Body of pancreas (tissue), 4 donors: ENCODE measurements around the gene DCDC2.

Experiments used
- POLR2A ChIP-seq, 3 donors: fragments of 450-650 bp; IDR thresholded peaks; one replicate each; pipeline ENCODE4 v1.6.1; 2016; ENCODE audit warnings: antibody characterized with exemption in 3 of 3, mild to moderate bottlenecking in 2 of 3
- TF ChIP-seq, protein P1 (sequence below), 7 experiments: fragments of 450-650 bp in 4 of 7; fragments of 200-600 bp in 3 of 7; sonication (generic) in 3 of 7; IDR thresholded peaks; one replicate each; pipeline ENCODE4 v1.5.1; 2016 to 2019; ENCODE audit warnings: antibody characterized with exemption in 7 of 7

DNA sequence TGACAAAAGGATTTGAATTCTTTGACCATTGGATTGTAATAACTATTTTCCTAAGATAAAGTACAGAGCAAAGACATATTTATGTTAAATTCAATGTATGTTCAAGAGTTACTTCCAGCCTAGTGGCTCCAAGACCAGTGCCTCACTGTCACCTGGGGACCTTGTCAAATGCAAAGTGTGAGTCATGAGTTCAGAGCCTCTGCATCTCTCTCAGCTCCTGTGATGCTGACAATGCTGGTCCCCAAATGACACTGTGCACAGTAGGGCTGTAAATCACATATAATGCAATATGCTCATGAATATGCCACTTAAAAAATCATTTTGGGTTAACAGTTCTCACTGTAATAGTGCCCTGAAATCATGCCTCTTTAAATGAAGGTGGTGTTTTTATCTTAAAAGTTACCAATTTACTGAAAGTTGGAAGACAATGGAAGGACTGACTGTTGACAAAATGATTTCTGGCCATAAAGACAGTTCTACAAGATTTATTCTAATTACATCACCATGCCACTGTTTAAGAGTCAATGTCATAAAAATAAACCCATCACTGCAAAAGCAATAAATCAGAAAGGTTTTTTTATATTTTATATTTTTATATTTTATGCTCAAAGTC lies 169.8 kb downstream of the DCDC2 start:
- TF ChIP-seq, protein P1, sequence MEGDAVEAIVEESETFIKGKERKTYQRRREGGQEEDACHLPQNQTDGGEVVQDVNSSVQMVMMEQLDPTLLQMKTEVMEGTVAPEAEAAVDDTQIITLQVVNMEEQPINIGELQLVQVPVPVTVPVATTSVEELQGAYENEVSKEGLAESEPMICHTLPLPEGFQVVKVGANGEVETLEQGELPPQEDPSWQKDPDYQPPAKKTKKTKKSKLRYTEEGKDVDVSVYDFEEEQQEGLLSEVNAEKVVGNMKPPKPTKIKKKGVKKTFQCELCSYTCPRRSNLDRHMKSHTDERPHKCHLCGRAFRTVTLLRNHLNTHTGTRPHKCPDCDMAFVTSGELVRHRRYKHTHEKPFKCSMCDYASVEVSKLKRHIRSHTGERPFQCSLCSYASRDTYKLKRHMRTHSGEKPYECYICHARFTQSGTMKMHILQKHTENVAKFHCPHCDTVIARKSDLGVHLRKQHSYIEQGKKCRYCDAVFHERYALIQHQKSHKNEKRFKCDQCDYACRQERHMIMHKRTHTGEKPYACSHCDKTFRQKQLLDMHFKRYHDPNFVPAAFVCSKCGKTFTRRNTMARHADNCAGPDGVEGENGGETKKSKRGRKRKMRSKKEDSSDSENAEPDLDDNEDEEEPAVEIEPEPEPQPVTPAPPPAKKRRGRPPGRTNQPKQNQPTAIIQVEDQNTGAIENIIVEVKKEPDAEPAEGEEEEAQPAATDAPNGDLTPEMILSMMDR (IDR thresholded peaks at IDR 0.05), result no peak
- no peak for TF ChIP-seq POLR2A (IDR thresholded peaks at IDR 0.05)
